Measurements from ENCODE around the gene SRCIN1.

The SRCIN1 gene

DNA sequence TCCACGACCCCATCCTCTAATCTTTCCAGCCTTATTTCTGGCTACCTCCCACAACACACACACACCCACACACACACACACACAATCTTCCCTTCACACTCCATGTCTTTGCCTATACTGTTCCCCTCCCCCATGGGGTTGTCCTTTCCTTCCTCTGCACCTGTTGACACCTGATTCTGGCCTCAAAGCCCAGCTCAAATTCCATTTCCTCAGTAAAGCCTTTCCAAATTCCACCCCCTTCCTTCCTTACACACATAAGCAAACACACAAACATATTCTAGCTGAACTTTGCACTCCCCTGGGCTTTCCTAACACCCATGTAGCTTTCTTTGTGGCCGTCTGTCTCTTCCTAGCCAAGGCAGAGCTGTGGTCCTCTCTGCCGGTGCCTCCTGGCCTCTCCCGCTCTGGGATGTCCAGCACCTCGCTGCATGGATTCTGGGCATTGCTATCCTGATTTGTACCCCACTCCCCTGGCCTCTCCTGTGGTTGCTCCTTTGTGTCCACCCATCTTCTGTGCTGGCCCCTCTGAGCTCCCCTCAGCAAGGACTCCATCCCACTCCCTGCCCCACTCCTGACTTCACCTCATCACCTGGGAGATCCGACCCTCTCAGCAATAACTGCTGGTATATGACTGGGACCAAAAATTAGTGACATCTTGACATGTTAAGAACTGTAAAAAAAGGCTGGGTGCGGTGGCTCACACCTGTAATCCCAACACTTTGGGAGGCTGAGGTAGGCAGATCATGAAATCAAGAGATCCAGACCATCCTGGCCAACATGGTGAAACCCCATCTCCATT, 8.4 kb upstream of the SRCIN1 start:
- DNase-seq, result no peak

GRCh38 chr17:38613525-38613980, 7.8 kb upstream of the SRCIN1 start:
- no peak for DNase-seq

GRCh38 chr17:38611872-38612376, 6.2 kb upstream of the SRCIN1 start:
- DNase-seq, result no peak

- no peak for DNase-seq
Observed at GRCh38 chr17:38611070-38611786, 5.5 kb upstream of the SRCIN1 start.

DNA sequence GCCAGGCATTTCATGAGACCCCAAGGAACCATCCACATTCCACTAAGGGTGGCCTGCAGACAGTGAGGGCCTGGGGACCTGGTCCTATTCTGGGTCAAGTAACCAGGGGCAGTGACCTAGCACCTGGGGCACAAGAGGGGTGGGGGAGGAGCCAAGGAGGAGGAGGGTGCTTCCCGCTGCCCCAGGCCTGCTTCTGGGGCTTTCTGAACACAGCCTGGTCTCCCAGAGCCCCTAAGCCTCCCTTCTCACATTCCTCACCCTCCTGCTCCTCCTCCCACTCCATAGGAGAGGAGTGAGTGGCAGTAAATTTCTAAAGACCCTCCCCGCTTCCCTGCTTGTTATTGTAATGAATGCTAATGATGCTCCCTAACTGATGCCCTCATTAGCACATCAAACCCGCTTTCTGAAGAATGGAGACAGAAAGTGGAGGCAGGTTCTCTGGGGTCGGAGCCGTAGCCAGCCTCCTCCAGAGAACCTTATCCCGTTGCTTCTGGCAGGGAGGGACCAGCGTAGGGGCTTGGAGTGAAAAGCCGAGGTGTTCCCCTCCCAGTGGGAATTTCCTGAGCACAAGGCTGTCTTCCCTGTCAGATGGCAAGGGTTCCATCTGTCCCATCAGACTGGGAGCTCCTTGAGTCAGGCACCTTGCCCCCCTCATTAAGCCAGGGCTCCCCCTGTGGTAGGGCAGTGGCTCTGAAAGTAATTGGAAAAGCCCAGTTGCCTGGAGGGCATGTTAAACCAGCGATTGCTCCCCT, 3.7 kb upstream of the SRCIN1 start:
- DNase-seq, result no peak

DNA sequence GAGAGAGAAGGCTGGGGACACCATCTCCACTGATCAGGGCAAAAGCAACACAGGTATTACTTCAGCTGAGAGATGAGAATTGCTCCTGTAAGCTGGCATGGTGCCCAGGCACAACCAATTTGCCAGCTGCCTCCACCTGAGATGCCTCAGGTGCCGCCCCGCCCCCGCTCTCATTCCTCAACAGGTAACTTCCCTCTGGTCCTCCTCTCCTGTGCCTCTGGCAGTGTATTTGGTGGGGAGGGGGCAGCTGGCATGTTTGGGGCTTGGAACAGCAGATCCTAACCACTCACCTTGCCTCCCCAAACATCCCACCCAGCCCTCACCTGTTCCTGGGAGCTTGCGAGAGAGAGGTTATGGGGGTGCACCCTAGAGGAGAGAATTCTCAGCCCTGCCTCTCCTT, 2.9 kb upstream of the SRCIN1 start:
- no peak for DNase-seq

GRCh38 chr17:38606646-38607611, 1.2 kb upstream of the SRCIN1 start:
- no peak for DNase-seq

- no peak for DNase-seq
Observed at GRCh38 chr17:38605411-38605840, 326 bp downstream of the SRCIN1 start.

GRCh38 chr17:38604479-38605403, 1.0 kb downstream of the SRCIN1 start:
- peak; percentile 31 for DNase-seq

GRCh38 chr17:38603786-38604478, 1.8 kb downstream of the SRCIN1 start:
- DNase-seq, result no peak

GRCh38 chr17:38602956-38603785, 2.6 kb downstream of the SRCIN1 start:
- no peak for DNase-seq

DNA sequence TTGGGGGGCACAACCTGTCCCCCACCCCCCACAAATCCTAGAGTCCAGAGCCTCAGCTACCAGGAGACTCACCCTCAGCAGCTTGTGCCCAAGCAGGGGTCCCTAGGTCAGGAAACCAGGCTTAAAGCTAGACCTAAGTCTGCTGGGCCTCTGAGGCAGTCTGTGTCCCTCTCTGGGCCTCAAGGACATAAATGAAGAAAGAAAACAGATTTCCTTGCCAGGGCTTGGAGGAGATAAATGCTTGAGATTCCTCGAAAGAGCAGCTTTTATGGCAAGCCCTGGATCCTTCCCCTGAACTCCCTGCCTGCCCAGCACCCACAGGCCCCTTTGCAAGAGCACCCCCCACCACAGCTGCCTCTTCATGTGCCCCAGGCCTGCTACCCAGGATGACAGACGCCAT, 3.3 kb downstream of the SRCIN1 start:
- no peak for DNase-seq

GRCh38 chr17:38601539-38602351, 4.0 kb downstream of the SRCIN1 start:
- DNase-seq, result no peak

DNA sequence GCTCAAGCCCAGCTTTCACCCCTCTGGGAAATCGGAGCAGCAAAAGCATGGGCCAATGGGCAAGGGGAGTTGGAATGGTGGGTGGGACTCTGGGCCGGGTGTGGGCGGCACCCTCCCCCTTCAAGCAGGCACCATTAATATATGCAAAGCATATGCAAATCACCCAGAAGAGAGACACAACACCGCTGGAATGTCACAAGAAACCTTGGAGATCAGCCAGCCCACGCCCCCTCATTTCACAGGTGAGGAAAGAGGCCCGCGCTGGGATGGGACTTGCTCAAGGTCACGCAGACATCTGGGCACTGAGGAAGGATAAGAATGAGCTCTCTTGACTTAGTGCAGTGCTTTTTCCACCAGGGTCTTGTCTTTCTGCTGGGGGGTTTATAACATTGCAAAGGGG, 4.8 kb downstream of the SRCIN1 start:
- no peak for DNase-seq

GRCh38 chr17:38600416-38600815, 5.3 kb downstream of the SRCIN1 start:
- DNase-seq, result no peak

- no peak for DNase-seq
Observed at GRCh38 chr17:38599398-38599856, 6.3 kb downstream of the SRCIN1 start.

GRCh38 chr17:38598995-38599394, 6.8 kb downstream of the SRCIN1 start:
- DNase-seq, result no peak

GRCh38 chr17:38598536-38598935, 7.2 kb downstream of the SRCIN1 start:
- DNase-seq, result peak; percentile 45
